Upper lobe of left lung (tissue), 6 donors: ENCODE data around the gene ENTPD5. TPM values are rescaled to one million over a fixed set of nuclear protein-coding genes. Genes with fewer than 3 reads are reported as not detected.

ENCODE experiments used
- ATAC-seq, 2 donors: fragments of 200-7000 bp; cut with Tn5 transposase; one replicate each; pipeline ENCODE4 v1.9.1; 2022; ENCODE audit warnings: mild to moderate bottlenecking in 2 of 2, moderate library complexity in 2 of 2; ENCODE audit not compliant: low FRiP score in 2 of 2
- DNase-seq, 2 donors: peaks; one replicate each; pipeline ENCODE4 v3.0.0-alpha.2; 2019 to 2020
- H3K27ac ChIP-seq, 4 donors: fragments of 200-600 bp; sonication (generic); one replicate each; pipeline ENCODE4 v1.5.1; 2016 to 2019
- H3K27me3 ChIP-seq, 4 donors: fragments of 200-600 bp; sonication (generic); one replicate each; pipeline ENCODE4 v1.5.1; 2017 to 2019
- H3K36me3 ChIP-seq, 4 donors: fragments of 200-600 bp; sonication (generic); one replicate each; pipeline ENCODE4 v1.5.1; 2016 to 2019
- H3K4me1 ChIP-seq, 4 donors: fragments of 200-600 bp; sonication (generic); one replicate each; pipeline ENCODE4 v1.5.1; 2018 to 2019
- H3K4me3 ChIP-seq, 4 donors: fragments of 200-600 bp; sonication (generic); one replicate each; pipeline ENCODE4 v1.5.1; 2017 to 2019; ENCODE audit warnings: mild to moderate bottlenecking in 2 of 4, moderate library complexity in 1 of 4
- H3K9me3 ChIP-seq, 4 donors: fragments of 200-600 bp; sonication (generic); one replicate each; pipeline ENCODE4 v1.5.1; 2018 to 2019
- CTCF ChIP-seq, 6 experiments: fragments of 450-650 bp in 4 of 6; fragments of 200-600 bp in 2 of 6; sonication (generic) in 2 of 6; IDR thresholded peaks; one replicate each; pipeline ENCODE4 v1.5.1; 2016 to 2019; ENCODE audit warnings: antibody characterized with exemption in 6 of 6
- EP300 ChIP-seq, 4 donors: sonication (generic); formaldehyde crosslinking; IDR thresholded peaks; one replicate each; pipeline ENCODE4 v1.5.1; 2017; ENCODE audit warnings: antibody characterized with exemption in 4 of 4, control low read depth in 2 of 4
- POLR2A ChIP-seq, 4 donors: fragments of 450-650 bp; IDR thresholded peaks; one replicate each; pipeline ENCODE4 v1.5.1; 2016 to 2017; ENCODE audit warnings: antibody characterized with exemption in 4 of 4, mild to moderate bottlenecking in 2 of 4
- POLR2AphosphoS5 ChIP-seq, 2 donors: sonication (generic); formaldehyde crosslinking; IDR thresholded peaks; one replicate each; pipeline ENCODE4 v1.5.1; 2017; ENCODE audit warnings: antibody characterized with exemption in 2 of 2
- WGBS, 2 donors: methylation state at CpG; one replicate each; pipeline ENCODE4 v1.1.5; 2017 to 2018; 5-methylcytosine and 5-hydroxymethylcytosine counted together
- total RNA-seq, 6 donors: library from RNA; depleted of rRNA in 4 of 6; stranded (reverse); fragments of >200 nt in 4 of 6; gene quantifications; one replicate each; pipeline versions ENCODE4 v1.1.0 to v1.2.1, GENCODE V29; 2016 to 2021
- donor health status: DM: no; HTN: no; CAD: no; lungs with moderate emphysema.
- donor health status: DM: no; HTN: yes; CAD: no; lungs with severe emphysema.

The ENTPD5 gene
- 10 to 100 TPM in 4 of 6 donors, 1 to 10 TPM in 2; 5.2 to 22.0 (median 12.9) TPM for total RNA-seq

- ATAC-seq (peak; percentile 96 to 99), DNase-seq (peak; percentile 90 to 98)
- H3K36me3 ChIP-seq = peaks cover 0 to 2% (median 0%) of the 10 kb centered on the region in 4 donors
Observed at GRCh38 chr14:74018586-74019407, at the start of gene ENTPD5, which contains the start of gene BBOF1. Gene ENTPD5 (minus strand): TSS chr14:74019288. CDS start chr14:73988102, 31,186 bp downstream. Gene BBOF1 (plus strand): TSS chr14:74019349. CDS start chr14:74019479, 130 bp downstream.

DNA sequence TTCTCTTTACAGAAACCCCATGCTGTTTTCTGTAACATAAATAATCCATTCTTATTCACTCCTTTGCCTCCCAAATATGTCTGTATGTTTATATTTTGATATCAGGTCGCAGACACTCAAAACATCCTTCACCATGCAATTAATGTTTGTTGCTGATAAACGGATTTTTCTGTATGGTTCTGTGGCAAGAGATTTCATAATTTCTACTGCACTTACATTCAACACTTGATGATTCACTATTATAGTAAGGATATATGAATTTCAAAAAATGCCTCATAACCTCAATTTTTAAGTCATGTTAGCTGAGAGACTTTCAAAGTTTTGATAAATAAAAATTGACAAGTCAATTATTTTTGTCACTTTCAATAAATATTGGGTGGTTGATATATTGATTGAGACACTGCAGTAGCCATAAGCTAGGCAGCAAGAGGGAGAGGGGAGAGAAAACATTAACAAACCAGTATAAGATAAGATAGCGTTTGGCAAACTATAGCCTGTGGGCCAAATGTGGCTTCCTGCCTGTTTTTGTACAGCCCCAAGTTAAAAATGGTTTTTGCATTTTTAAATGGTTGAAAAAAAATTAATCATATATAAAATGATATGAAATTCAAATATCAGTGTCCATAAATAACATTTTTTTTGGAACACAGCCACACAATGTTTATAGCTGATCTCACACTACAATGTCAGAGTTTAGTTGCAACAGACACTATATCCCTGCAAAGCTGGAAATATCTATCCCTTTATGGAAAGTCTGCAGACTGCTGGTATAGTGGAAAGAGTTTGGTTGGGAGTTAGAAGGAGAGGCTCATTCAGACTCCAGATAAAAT, 46.9 kb upstream of the ENTPD5 start:
- H3K27me3 ChIP-seq = no peaks in the 10 kb centered on the region
- no peaks in the 10 kb centered on the region for H3K9me3 ChIP-seq
- ATAC-seq (no peak), DNase-seq (no peak)
- H3K4me1 ChIP-seq = no peaks in the 10 kb centered on the region
- no peak overlapping the region for H3K4me3 ChIP-seq
- H3K27ac ChIP-seq = no peak overlapping the region
- peaks cover 3 to 83% (median 37%) of the 10 kb centered on the region in 4 donors for H3K36me3 ChIP-seq
- 67 to 72% methylated on average over 3 of the region's 3 CpGs for WGBS, 2 donors
- TF ChIP-seq EP300 (IDR thresholded peaks at IDR 0.05) (no peak), POLR2AphosphoS5 (IDR thresholded peaks at IDR 0.05) (no peak), CTCF (IDR thresholded peaks at IDR 0.05) (no peak), POLR2A (IDR thresholded peaks at IDR 0.05) (no peak)

More at GRCh38 chr14:74018586-74019407, at the start of gene ENTPD5, which contains the start of gene BBOF1:
- WGBS, 2 donors = 0 to 1% methylated on average over 5 to 40 of the region's 93 CpGs
- peak in 3 of 4 donors; percentile 86 to 93 (median 88) for TF ChIP-seq POLR2A (IDR thresholded peaks at IDR 0.05)
- TF ChIP-seq POLR2AphosphoS5 (IDR thresholded peaks at IDR 0.05) = peak; percentile 25 to 75
- TF ChIP-seq CTCF (IDR thresholded peaks at IDR 0.05) = peak in 4 of 6 experiments; percentile 36 to 74 (median 48)
- TF ChIP-seq EP300 (IDR thresholded peaks at IDR 0.05) = no peak
- H3K27me3 ChIP-seq = no peaks in the 10 kb centered on the region
- H3K9me3 ChIP-seq = no peaks in the 10 kb centered on the region
- H3K27ac ChIP-seq = peak within 1 kb of the TSS; percentile 88 to 97 (median 97)
- H3K4me1 ChIP-seq = peaks cover 9 to 18% (median 14%) of the 10 kb centered on the region in 4 donors
- peak within 1 kb of the TSS; percentile 50 to 96 (median 92) for H3K4me3 ChIP-seq

DNA sequence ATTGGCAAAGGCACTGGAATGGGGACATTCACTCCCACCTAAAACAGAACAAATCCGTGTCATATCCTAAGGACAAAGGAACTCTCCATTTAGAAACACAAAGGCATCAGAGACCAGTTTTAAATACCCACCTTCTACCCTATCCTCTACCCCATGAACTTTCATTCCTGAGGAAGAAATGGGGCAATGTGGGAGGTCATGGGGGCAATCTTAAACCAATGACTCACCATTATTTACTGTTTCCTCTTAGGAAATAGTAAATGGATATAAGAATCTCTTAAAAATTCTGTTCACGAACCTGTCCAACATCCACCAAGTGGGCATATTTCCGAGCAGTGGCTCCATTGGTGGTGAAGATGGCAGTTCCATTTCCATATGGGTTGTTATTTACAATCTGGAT, 45.8 kb upstream of the ENTPD5 start:
- WGBS, 2 donors = 82 to 88% methylated on average over 3 of the region's 3 CpGs

GRCh38 chr14:74064426-74064825, 45.3 kb upstream of the ENTPD5 start:
- no peaks in the 10 kb centered on the region for H3K27me3 ChIP-seq
- H3K4me3 ChIP-seq = no peak overlapping the region
- DNase-seq = no peak
- peaks cover 6 to 87% (median 47%) of the 10 kb centered on the region in 4 donors for H3K36me3 ChIP-seq
- H3K9me3 ChIP-seq = no peaks in the 10 kb centered on the region
- no peak for ATAC-seq
- no peak overlapping the region for H3K27ac ChIP-seq
- TF ChIP-seq POLR2A (IDR thresholded peaks at IDR 0.05) = no peak
- no peak for TF ChIP-seq POLR2AphosphoS5 (IDR thresholded peaks at IDR 0.05)
- no peak for TF ChIP-seq EP300 (IDR thresholded peaks at IDR 0.05)
- no peak for TF ChIP-seq CTCF (IDR thresholded peaks at IDR 0.05)
- H3K4me1 ChIP-seq = no peaks in the 10 kb centered on the region

More for the DNA sequence above, 45.8 kb upstream of the ENTPD5 start:
- no peak for ATAC-seq
- Histone ChIP-seq H3K4me3 (no peak overlapping the region), H3K4me1 (no peaks in the 10 kb centered on the region), H3K9me3 (no peaks in the 10 kb centered on the region), H3K27me3 (no peaks in the 10 kb centered on the region), H3K27ac (no peak overlapping the region), H3K36me3 (peaks cover 3 to 86% (median 45%) of the 10 kb centered on the region in 4 donors)
- DNase-seq = no peak
- TF ChIP-seq CTCF (IDR thresholded peaks at IDR 0.05) (no peak), POLR2A (IDR thresholded peaks at IDR 0.05) (no peak), EP300 (IDR thresholded peaks at IDR 0.05) (no peak), POLR2AphosphoS5 (IDR thresholded peaks at IDR 0.05) (no peak)
